ENCODE measurements around the gene PPP3CB. TPM values are rescaled to one million over a fixed set of nuclear protein-coding genes. Genes with fewer than 3 reads are reported as not detected.
A peak's percentile ranks its signal among the peaks of the same experiment; 100 is the strongest.

Gene PPP3CB
- total RNA-seq, 1 donor from 2014 or later, result 29.2 TPM

GRCh38 chr10:73537288-73537687, 41.5 kb upstream of the PPP3CB start:
- no peak overlapping the region for H3K4me3 ChIP-seq (ENCODE audit: insufficient read depth, low read depth, low read length)
- no peak overlapping the region for H3K27ac Mint-ChIP-seq (ENCODE audit: unreplicated experiment)
- no peaks in the 10 kb centered on the region for H3K9me3 ChIP-seq (ENCODE audit: insufficient read depth, low read depth, low read length)
- no peak overlapping the region for H3K9ac ChIP-seq (ENCODE audit: low read length)
- peaks cover 11% of the 10 kb centered on the region for H3K36me3 Mint-ChIP-seq (ENCODE audit: low read depth, unreplicated experiment)
- no peaks in the 10 kb centered on the region for H3K4me1 ChIP-seq (ENCODE audit: insufficient read depth, low read length)
- no peak overlapping the region for H3K4me3 Mint-ChIP-seq (ENCODE audit: unreplicated experiment)
- H4K20me1 ChIP-seq (ENCODE audit: insufficient read depth, low read length), result no peaks in the 10 kb centered on the region
- TF ChIP-seq EZH2 (IDR thresholded peaks at IDR 0.05; ENCODE audit: insufficient read depth, low read length) (no peak), CTCF (IDR thresholded peaks at IDR 0.05; ENCODE audit: insufficient read depth, low read depth, low read length) (no peak)
- DNase-seq (ENCODE audit: low read depth) (peak; percentile 8), FAIRE-seq (no peak)
- H3K79me2 ChIP-seq (ENCODE audit: insufficient read depth, low read length), result no peaks in the 10 kb centered on the region
- no peaks in the 10 kb centered on the region for H3K27me3 Mint-ChIP-seq (ENCODE audit: low read depth, unreplicated experiment)
- H3K4me1 Mint-ChIP-seq (ENCODE audit: low read depth, unreplicated experiment), result peaks cover 4% of the 10 kb centered on the region
- H2AFZ ChIP-seq (ENCODE audit: low read depth, low read length), result no peak overlapping the region
- no peak overlapping the region for H3K27ac ChIP-seq (ENCODE audit: low read depth, low read length)
- no peaks in the 10 kb centered on the region for H3K9me3 Mint-ChIP-seq (ENCODE audit: unreplicated experiment)
- H3K4me2 ChIP-seq (ENCODE audit: low read length), result no peak overlapping the region
- no peaks in the 10 kb centered on the region for H3K27me3 ChIP-seq (ENCODE audit: insufficient read depth, low read length)
- no peaks in the 10 kb centered on the region for H3K36me3 ChIP-seq (ENCODE audit: insufficient read depth, low read length)

DNA sequence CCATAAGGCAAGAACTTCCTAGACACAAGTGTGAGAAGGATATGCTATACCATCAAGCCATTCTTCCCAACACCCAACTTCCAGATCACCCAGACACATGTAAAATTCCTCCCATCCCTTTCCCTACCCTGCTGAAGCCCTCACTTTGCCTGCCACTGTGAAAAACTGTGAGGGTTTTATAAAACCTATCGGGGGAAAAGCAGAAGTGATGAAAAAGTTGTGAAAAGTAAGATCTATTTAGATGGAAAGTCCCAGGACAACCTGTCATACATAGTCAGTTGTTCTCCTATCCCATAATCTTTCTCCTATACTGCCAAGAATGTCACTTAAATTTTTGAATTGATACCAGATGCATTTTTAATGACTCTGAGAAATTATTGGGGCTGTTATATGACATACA, 39.0 kb upstream of the PPP3CB start:
- DNase-seq (ENCODE audit: low read depth), result no peak
- no peak overlapping the region for H3K4me3 Mint-ChIP-seq (ENCODE audit: unreplicated experiment)

More for the DNA sequence above, 39.0 kb upstream of the PPP3CB start:
- no peak for TF ChIP-seq EZH2 (IDR thresholded peaks at IDR 0.05; ENCODE audit: insufficient read depth, low read length)
- TF ChIP-seq CTCF (IDR thresholded peaks at IDR 0.05; ENCODE audit: insufficient read depth, low read depth, low read length), result no peak
- no peak overlapping the region for H3K4me3 ChIP-seq (ENCODE audit: insufficient read depth, low read depth, low read length)
- H3K4me1 Mint-ChIP-seq (ENCODE audit: low read depth, unreplicated experiment), result peaks cover 4% of the 10 kb centered on the region
- no peaks in the 10 kb centered on the region for H3K9me3 ChIP-seq (ENCODE audit: insufficient read depth, low read depth, low read length)
- no peaks in the 10 kb centered on the region for H4K20me1 ChIP-seq (ENCODE audit: insufficient read depth, low read length)
- no peaks in the 10 kb centered on the region for H3K27me3 ChIP-seq (ENCODE audit: insufficient read depth, low read length)
- H3K9ac ChIP-seq (ENCODE audit: low read length), result no peak overlapping the region
- H3K9me3 Mint-ChIP-seq (ENCODE audit: unreplicated experiment), result no peaks in the 10 kb centered on the region
- H3K27ac ChIP-seq (ENCODE audit: low read depth, low read length), result no peak overlapping the region
- no peaks in the 10 kb centered on the region for H3K4me1 ChIP-seq (ENCODE audit: insufficient read depth, low read length)
- no peak overlapping the region for H3K4me2 ChIP-seq (ENCODE audit: low read length)
- H3K36me3 Mint-ChIP-seq (ENCODE audit: low read depth, unreplicated experiment), result peaks cover 10% of the 10 kb centered on the region
- no peaks in the 10 kb centered on the region for H3K36me3 ChIP-seq (ENCODE audit: insufficient read depth, low read length)
- H2AFZ ChIP-seq (ENCODE audit: low read depth, low read length), result no peak overlapping the region
- no peaks in the 10 kb centered on the region for H3K79me2 ChIP-seq (ENCODE audit: insufficient read depth, low read length)
- no peak overlapping the region for H3K27ac Mint-ChIP-seq (ENCODE audit: unreplicated experiment)
- no peak for FAIRE-seq
- H3K27me3 Mint-ChIP-seq (ENCODE audit: low read depth, unreplicated experiment), result no peaks in the 10 kb centered on the region
